ENCODE measurements around the gene ARMCX4. TPM values are rescaled to one million over a fixed set of nuclear protein-coding genes. Genes with fewer than 3 reads are reported as not detected.
"Not testable (repeated sequence)": the region's sequence is repeated elsewhere in the genome, so short reads cannot be mapped to it uniquely, and the experiment has no call there.

Gene ARMCX4
- total RNA-seq, 1 donor from 2014 or later: 2.4 TPM

- no peak for DNase-seq (ENCODE audit: low read depth)
- no peak for TF ChIP-seq CTCF (IDR thresholded peaks at IDR 0.05; ENCODE audit: insufficient read depth, low read length, poor library complexity, severe bottlenecking)
- H3K27me3 ChIP-seq (ENCODE audit: control insufficient read depth, insufficient read depth, low read length): no peaks in the 10 kb centered on the region
- no peak overlapping the region for H3K4me3 ChIP-seq (ENCODE audit: low read depth, low read length)
- no peaks in the 10 kb centered on the region for H3K36me3 ChIP-seq (ENCODE audit: control insufficient read depth, insufficient read depth, low read length)
Observed at GRCh38 chrX:101488796-101489195, 3.5 kb downstream of the ARMCX4 start.

- TF ChIP-seq CTCF (IDR thresholded peaks at IDR 0.05; ENCODE audit: insufficient read depth, low read length, poor library complexity, severe bottlenecking): no peak
- DNase-seq (ENCODE audit: low read depth): no peak
- Histone ChIP-seq H3K27me3 (ENCODE audit: control insufficient read depth, insufficient read depth, low read length) (no peaks in the 10 kb centered on the region), H3K36me3 (ENCODE audit: control insufficient read depth, insufficient read depth, low read length) (no peaks in the 10 kb centered on the region), H3K4me3 (ENCODE audit: low read depth, low read length) (no peak overlapping the region)
Observed at GRCh38 chrX:101491943-101492342, 6.7 kb downstream of the ARMCX4 start.

DNA sequence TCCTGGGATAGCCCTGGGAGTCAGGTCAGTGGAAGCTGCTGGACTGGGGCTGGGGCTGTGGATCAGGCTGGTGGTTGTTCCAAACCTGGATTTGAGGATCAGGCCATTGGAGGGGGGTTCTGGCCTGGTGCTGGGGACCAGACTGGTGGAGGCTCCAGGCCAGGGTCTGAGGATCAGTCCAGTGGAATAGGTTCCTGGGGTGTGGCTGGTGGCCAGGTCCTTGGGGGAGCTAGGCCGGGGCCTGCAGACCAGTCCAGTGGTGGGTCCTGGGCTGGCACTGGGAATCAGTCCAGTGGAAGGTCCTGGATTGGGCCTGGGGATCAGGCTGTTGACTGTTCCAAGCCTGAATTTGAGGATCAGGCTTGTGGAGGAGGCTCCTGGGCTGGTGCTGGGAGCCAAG lies 8.0 kb downstream of the ARMCX4 start:
- Histone ChIP-seq H3K4me3 (ENCODE audit: low read depth, low read length) (no peak overlapping the region), H3K36me3 (ENCODE audit: control insufficient read depth, insufficient read depth, low read length) (no peaks in the 10 kb centered on the region), H3K27me3 (ENCODE audit: control insufficient read depth, insufficient read depth, low read length) (no peaks in the 10 kb centered on the region)
- DNase-seq (ENCODE audit: low read depth): no peak
- TF ChIP-seq CTCF (IDR thresholded peaks at IDR 0.05; ENCODE audit: insufficient read depth, low read length, poor library complexity, severe bottlenecking): no peak

GRCh38 chrX:101502929-101503328 lies 17.7 kb downstream of the ARMCX4 start:
- H3K27me3 ChIP-seq (ENCODE audit: control insufficient read depth, insufficient read depth, low read length); DNase-seq (ENCODE audit: low read depth); H3K36me3 ChIP-seq (ENCODE audit: control insufficient read depth, insufficient read depth, low read length); H3K4me3 ChIP-seq (ENCODE audit: low read depth, low read length): not testable (repeated sequence)

- TF ChIP-seq CTCF (IDR thresholded peaks at IDR 0.05; ENCODE audit: insufficient read depth, low read length, poor library complexity, severe bottlenecking): no peak
- no peak for DNase-seq (ENCODE audit: low read depth)
- Histone ChIP-seq H3K4me3 (ENCODE audit: low read depth, low read length) (no peak overlapping the region), H3K36me3 (ENCODE audit: control insufficient read depth, insufficient read depth, low read length) (no peaks in the 10 kb centered on the region), H3K27me3 (ENCODE audit: control insufficient read depth, insufficient read depth, low read length) (no peaks in the 10 kb centered on the region)
Observed at GRCh38 chrX:101507372-101507771, 22.1 kb downstream of the ARMCX4 start.

DNA sequence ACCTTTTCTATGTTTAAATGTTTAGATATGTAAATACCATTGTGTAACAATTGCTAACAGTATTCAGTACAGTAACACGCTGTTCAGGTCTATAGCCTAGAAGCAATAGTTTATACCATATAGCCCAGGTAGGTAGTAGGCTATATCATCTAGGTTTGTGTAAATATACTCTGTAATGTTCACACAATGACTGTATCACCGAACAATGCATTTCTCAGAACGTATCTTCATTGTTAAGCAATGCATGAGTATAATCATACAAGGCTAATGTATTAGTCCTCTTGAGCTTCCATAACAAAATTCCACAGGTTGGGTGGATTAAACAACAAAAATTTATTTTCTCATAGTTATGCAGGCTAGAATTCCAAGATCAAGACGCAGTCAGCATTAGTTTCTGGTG lies 22.7 kb downstream of the ARMCX4 start:
- TF ChIP-seq CTCF (IDR thresholded peaks at IDR 0.05; ENCODE audit: insufficient read depth, low read length, poor library complexity, severe bottlenecking): no peak
- no peaks in the 10 kb centered on the region for H3K27me3 ChIP-seq (ENCODE audit: control insufficient read depth, insufficient read depth, low read length)
- H3K4me3 ChIP-seq (ENCODE audit: low read depth, low read length): no peak overlapping the region
- DNase-seq (ENCODE audit: low read depth): no peak
- no peaks in the 10 kb centered on the region for H3K36me3 ChIP-seq (ENCODE audit: control insufficient read depth, insufficient read depth, low read length)
